ENCODE results near the gene LRMDA.

Gene LRMDA

DNA sequence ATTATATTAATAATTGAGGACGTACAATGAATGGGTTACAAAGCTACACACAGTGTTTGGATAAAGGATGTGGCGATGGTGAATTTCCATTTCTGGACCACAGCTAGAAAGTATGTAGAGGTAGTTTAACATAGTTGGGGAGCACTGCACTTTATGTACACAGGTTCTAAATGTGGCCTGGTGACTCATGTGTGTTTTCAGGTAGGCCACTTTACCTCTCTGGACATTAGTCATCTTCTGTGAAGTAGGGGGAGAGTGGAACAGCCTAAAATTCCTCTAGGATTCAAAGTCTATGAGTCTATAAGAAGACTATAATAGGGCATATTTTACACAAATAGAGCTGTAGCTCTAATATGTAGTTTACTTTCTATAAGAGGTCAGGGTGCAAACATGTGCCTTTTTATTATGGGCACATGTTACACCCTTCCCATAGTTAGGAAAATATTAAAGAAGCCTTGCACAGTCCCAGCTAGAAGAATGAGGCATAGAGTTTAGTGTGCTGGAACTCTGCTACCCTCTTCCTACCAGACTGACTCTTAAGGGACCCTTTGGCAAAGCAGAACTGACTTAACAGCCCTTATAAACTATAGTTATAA, 594.9 kb downstream of the LRMDA start:
- H3K79me2 ChIP-seq (ENCODE audit: control insufficient read depth, insufficient read depth, low read length) = no peaks in the 10 kb centered on the region
- H2BK5ac ChIP-seq (ENCODE audit: low read length) = no peak overlapping the region
- no peak overlapping the region for H3K27ac ChIP-seq (ENCODE audit: low read depth, low read length)
- no peak overlapping the region for H4K5ac ChIP-seq (ENCODE audit: low read length)
- no peak overlapping the region for H3K4me3 ChIP-seq (ENCODE audit: low read length)
- no peak overlapping the region for H3K18ac ChIP-seq (ENCODE audit: low read length)
- H2AK5ac ChIP-seq (ENCODE audit: low read length) = no peak overlapping the region
- H4K8ac ChIP-seq (ENCODE audit: low read depth, low read length) = no peak overlapping the region
- no CpG with 5 or more reads among the region's 2 CpGs for WGBS (ENCODE audit: extremely low coverage, insufficient coverage, low lambda C conversion rate)
- H3K4me2 ChIP-seq (ENCODE audit: low read length) = no peak overlapping the region
- no peaks in the 10 kb centered on the region for H3K36me3 ChIP-seq (ENCODE audit: control insufficient read depth, insufficient read depth, low read length)
- no peaks in the 10 kb centered on the region for H3K27me3 ChIP-seq (ENCODE audit: insufficient read depth, low read length, poor library complexity)
- no peaks in the 10 kb centered on the region for H3K79me1 ChIP-seq (ENCODE audit: low read length)
- H2BK15ac ChIP-seq (replicated peaks; ENCODE audit: low read depth) = no peak overlapping the region
- H3K4ac ChIP-seq (ENCODE audit: low read depth, low read length) = no peak overlapping the region
- DNase-seq = no peak
- no peak overlapping the region for H3K56ac ChIP-seq (ENCODE audit: low read length)
- H3K23ac ChIP-seq (ENCODE audit: low read length) = no peak overlapping the region
- H3K4me1 ChIP-seq (ENCODE audit: control insufficient read depth, low read depth, low read length) = no peaks in the 10 kb centered on the region
- no peak overlapping the region for H3K9ac ChIP-seq (ENCODE audit: low read length)
- no peak overlapping the region for H2BK120ac ChIP-seq (ENCODE audit: low read depth, low read length)

DNA sequence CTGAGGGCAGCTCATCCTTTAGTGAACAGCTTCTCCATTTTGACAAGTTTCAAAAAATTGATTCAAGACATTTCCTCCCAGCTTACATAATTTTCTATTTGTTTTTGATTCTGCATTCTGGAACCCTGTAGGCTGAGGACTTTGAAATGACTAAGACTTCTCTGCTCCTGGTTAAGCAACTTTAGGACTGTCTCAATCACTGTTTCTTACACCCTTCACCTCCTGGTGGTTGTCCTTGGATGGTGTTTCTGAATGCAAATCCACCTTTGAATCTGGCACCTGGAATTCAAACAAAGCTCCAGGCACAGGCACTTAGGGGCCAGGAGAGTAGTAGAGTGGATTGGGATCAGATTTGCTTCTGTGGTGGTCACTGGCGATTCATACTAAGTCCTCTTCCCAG, 595.5 kb downstream of the LRMDA start:
- no peak overlapping the region for H3K27ac ChIP-seq (ENCODE audit: low read depth, low read length)
- no peaks in the 10 kb centered on the region for H3K36me3 ChIP-seq (ENCODE audit: control insufficient read depth, insufficient read depth, low read length)
- H2BK15ac ChIP-seq (replicated peaks; ENCODE audit: low read depth) = no peak overlapping the region
- no peak overlapping the region for H3K18ac ChIP-seq (ENCODE audit: low read length)
- H4K5ac ChIP-seq (ENCODE audit: low read length) = no peak overlapping the region
- no peaks in the 10 kb centered on the region for H3K4me1 ChIP-seq (ENCODE audit: control insufficient read depth, low read depth, low read length)
- H3K27me3 ChIP-seq (ENCODE audit: insufficient read depth, low read length, poor library complexity) = no peaks in the 10 kb centered on the region
- H3K9ac ChIP-seq (ENCODE audit: low read length) = no peak overlapping the region
- no peak overlapping the region for H3K4me3 ChIP-seq (ENCODE audit: low read length)
- H2BK120ac ChIP-seq (ENCODE audit: low read depth, low read length) = no peak overlapping the region
- no peak overlapping the region for H3K4ac ChIP-seq (ENCODE audit: low read depth, low read length)
- no peak overlapping the region for H3K4me2 ChIP-seq (ENCODE audit: low read length)
- no peak overlapping the region for H2AK5ac ChIP-seq (ENCODE audit: low read length)
- H3K23ac ChIP-seq (ENCODE audit: low read length) = no peak overlapping the region
- no peak overlapping the region for H3K56ac ChIP-seq (ENCODE audit: low read length)
- H2BK5ac ChIP-seq (ENCODE audit: low read length) = no peak overlapping the region
- DNase-seq = peak; percentile 39
- H3K79me2 ChIP-seq (ENCODE audit: control insufficient read depth, insufficient read depth, low read length) = no peaks in the 10 kb centered on the region
- H4K8ac ChIP-seq (ENCODE audit: low read depth, low read length) = no peak overlapping the region
- WGBS (ENCODE audit: extremely low coverage, insufficient coverage, low lambda C conversion rate) = no CpG with 5 or more reads among the region's 1 CpG
- H3K79me1 ChIP-seq (ENCODE audit: low read length) = no peaks in the 10 kb centered on the region

DNA sequence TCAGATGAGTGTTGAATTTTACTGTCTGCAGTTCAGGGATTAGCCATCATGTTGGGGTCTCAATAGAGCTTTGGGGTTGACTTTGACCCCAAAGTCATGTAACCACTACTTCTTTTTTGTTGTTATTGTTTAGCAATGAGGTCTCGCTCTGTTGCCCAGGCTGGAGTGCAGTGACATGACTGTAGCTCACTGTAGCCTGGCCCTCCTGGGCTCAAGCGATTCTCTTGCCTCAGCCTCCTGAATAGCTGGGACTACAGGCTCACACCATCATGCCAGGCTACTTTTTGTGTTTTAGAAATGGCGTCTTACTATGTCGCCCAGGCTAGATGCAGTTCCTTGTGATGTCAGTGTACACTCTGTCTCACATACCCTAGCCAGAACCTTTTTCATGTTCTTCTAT, 598.4 kb downstream of the LRMDA start:
- no peak overlapping the region for H3K56ac ChIP-seq (ENCODE audit: low read length)
- WGBS (ENCODE audit: extremely low coverage, insufficient coverage, low lambda C conversion rate) = no CpG with 5 or more reads among the region's 4 CpGs
- H3K4me2 ChIP-seq (ENCODE audit: low read length) = no peak overlapping the region
- H3K27me3 ChIP-seq (ENCODE audit: insufficient read depth, low read length, poor library complexity) = no peaks in the 10 kb centered on the region
- H3K18ac ChIP-seq (ENCODE audit: low read length) = no peak overlapping the region
- DNase-seq = no peak
- H3K4ac ChIP-seq (ENCODE audit: low read depth, low read length) = no peak overlapping the region
- H3K4me3 ChIP-seq (ENCODE audit: low read length) = no peak overlapping the region
- no peak overlapping the region for H3K9ac ChIP-seq (ENCODE audit: low read length)
- H3K23ac ChIP-seq (ENCODE audit: low read length) = no peak overlapping the region
- no peak overlapping the region for H2AK5ac ChIP-seq (ENCODE audit: low read length)
- no peak overlapping the region for H4K5ac ChIP-seq (ENCODE audit: low read length)
- no peaks in the 10 kb centered on the region for H3K36me3 ChIP-seq (ENCODE audit: control insufficient read depth, insufficient read depth, low read length)
- no peaks in the 10 kb centered on the region for H3K79me2 ChIP-seq (ENCODE audit: control insufficient read depth, insufficient read depth, low read length)
- no peak overlapping the region for H2BK120ac ChIP-seq (ENCODE audit: low read depth, low read length)
- no peak overlapping the region for H2BK15ac ChIP-seq (replicated peaks; ENCODE audit: low read depth)
- no peaks in the 10 kb centered on the region for H3K79me1 ChIP-seq (ENCODE audit: low read length)
- no peak overlapping the region for H3K27ac ChIP-seq (ENCODE audit: low read depth, low read length)
- H2BK5ac ChIP-seq (ENCODE audit: low read length) = no peak overlapping the region
- H4K8ac ChIP-seq (ENCODE audit: low read depth, low read length) = no peak overlapping the region
- no peaks in the 10 kb centered on the region for H3K4me1 ChIP-seq (ENCODE audit: control insufficient read depth, low read depth, low read length)

DNA sequence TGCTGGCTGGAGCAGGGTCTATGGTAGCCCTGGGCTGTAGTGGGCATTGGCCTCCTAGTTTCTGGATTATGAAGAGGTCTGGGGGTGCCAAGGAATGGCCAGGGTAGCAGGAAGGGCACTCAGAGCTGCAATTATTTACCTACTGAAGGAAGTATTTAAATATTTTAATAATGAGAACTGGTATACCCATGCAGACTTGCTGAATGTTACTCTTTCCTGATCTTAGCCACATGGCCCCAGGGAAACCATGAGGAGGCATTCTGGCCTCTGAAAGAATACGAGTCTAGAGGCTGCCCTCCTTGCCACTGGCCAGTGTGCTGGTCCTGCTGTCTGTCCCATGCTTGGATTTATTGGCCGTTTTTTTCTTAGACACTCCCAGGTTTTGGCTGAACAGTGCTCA, 599.7 kb downstream of the LRMDA start:
- Histone ChIP-seq H3K9ac (ENCODE audit: low read length) (no peak overlapping the region), H3K79me2 (ENCODE audit: control insufficient read depth, insufficient read depth, low read length) (no peaks in the 10 kb centered on the region), H3K27me3 (ENCODE audit: insufficient read depth, low read length, poor library complexity) (no peaks in the 10 kb centered on the region), H3K4me2 (ENCODE audit: low read length) (no peak overlapping the region), H3K79me1 (ENCODE audit: low read length) (no peaks in the 10 kb centered on the region), H3K27ac (ENCODE audit: low read depth, low read length) (no peak overlapping the region), H3K23ac (ENCODE audit: low read length) (no peak overlapping the region), H2BK15ac (replicated peaks; ENCODE audit: low read depth) (no peak overlapping the region), H2BK120ac (ENCODE audit: low read depth, low read length) (no peak overlapping the region), H3K4me1 (ENCODE audit: control insufficient read depth, low read depth, low read length) (no peaks in the 10 kb centered on the region), H3K4me3 (ENCODE audit: low read length) (no peak overlapping the region), H3K56ac (ENCODE audit: low read length) (no peak overlapping the region), H2BK5ac (ENCODE audit: low read length) (no peak overlapping the region), H4K8ac (ENCODE audit: low read depth, low read length) (no peak overlapping the region), H3K18ac (ENCODE audit: low read length) (no peak overlapping the region), H4K5ac (ENCODE audit: low read length) (no peak overlapping the region), H2AK5ac (ENCODE audit: low read length) (no peak overlapping the region), H3K4ac (ENCODE audit: low read depth, low read length) (no peak overlapping the region), H3K36me3 (ENCODE audit: control insufficient read depth, insufficient read depth, low read length) (no peaks in the 10 kb centered on the region)
- no CpG with 5 or more reads among the region's 2 CpGs for WGBS (ENCODE audit: extremely low coverage, insufficient coverage, low lambda C conversion rate)
- no peak for DNase-seq

DNA sequence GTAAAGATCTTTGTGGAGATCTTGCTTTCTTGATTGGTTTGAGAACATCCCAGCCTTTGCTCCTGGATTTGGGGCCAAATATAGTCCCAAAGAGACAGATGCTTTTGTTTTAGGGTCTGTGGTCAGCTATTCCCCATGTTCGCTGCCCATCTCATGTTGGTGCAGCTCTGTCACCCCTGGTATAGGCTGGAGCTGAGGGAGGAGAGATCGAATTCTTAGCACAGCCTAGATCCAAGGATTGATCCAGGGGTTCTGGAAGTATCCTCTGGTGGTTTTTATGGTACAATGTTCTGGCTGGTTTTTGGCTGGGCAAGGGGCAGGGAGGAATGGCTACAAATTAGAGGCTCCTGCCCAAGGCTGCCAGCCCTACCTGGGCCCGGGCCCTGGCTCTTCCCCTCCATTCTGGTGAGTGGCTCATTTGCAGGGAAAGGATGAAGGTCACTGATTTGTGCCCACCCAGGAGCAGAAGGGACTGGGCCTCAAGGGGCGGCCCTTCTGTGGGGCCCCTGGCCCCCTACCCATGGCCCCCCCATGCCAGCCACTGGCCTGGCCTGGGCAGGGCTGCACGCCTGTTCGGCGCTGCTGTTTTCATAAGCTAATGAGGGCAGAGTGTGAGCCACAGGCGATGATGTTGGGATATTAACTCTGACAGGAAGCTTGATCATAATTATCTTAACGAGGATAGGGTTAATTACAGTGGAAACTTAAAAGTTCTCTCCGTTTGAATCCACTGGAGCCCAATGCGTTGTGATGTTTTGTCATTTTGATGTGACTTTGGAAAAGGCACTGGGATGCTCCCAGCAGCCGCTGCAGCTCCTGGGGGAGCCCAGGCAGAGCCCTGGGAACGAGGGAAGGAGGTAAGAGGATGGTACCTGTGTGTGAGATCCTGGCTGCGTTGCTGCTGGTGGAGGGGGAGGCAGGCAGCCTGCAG, 600.6 kb downstream of the LRMDA start:
- WGBS (ENCODE audit: extremely low coverage, insufficient coverage, low lambda C conversion rate) = no CpG with 5 or more reads among the region's 14 CpGs
- Histone ChIP-seq H3K9ac (ENCODE audit: low read length) (no peak overlapping the region), H3K4me1 (ENCODE audit: control insufficient read depth, low read depth, low read length) (no peaks in the 10 kb centered on the region), H3K18ac (ENCODE audit: low read length) (no peak overlapping the region), H2AK5ac (ENCODE audit: low read length) (no peak overlapping the region), H2BK120ac (ENCODE audit: low read depth, low read length) (no peak overlapping the region), H3K79me1 (ENCODE audit: low read length) (no peaks in the 10 kb centered on the region), H2BK15ac (replicated peaks; ENCODE audit: low read depth) (no peak overlapping the region), H2BK5ac (ENCODE audit: low read length) (no peak overlapping the region), H3K23ac (ENCODE audit: low read length) (no peak overlapping the region), H3K4me3 (ENCODE audit: low read length) (no peak overlapping the region), H3K79me2 (ENCODE audit: control insufficient read depth, insufficient read depth, low read length) (no peaks in the 10 kb centered on the region), H4K8ac (ENCODE audit: low read depth, low read length) (no peak overlapping the region), H3K27me3 (ENCODE audit: insufficient read depth, low read length, poor library complexity) (no peaks in the 10 kb centered on the region), H3K36me3 (ENCODE audit: control insufficient read depth, insufficient read depth, low read length) (no peaks in the 10 kb centered on the region), H3K56ac (ENCODE audit: low read length) (no peak overlapping the region), H3K4ac (ENCODE audit: low read depth, low read length) (no peak overlapping the region), H4K5ac (ENCODE audit: low read length) (no peak overlapping the region), H3K4me2 (ENCODE audit: low read length) (no peak overlapping the region), H3K27ac (ENCODE audit: low read depth, low read length) (no peak overlapping the region)
- no peak for DNase-seq
